ENCODE measurements around the gene CXCR5.

GRCh38 chr11:118892514-118892913, 8.8 kb downstream of the CXCR5 start:
- no peak for TF ChIP-seq ZNF384 (IDR thresholded peaks at IDR 0.05)
- TF ChIP-seq FOXM1 (IDR thresholded peaks at IDR 0.05; ENCODE audit: borderline replicate concordance), result no peak
- TF ChIP-seq FOXA1 (IDR thresholded peaks at IDR 0.05), result no peak
- no peak for TF ChIP-seq LEF1 (IDR thresholded peaks at IDR 0.05; ENCODE audit: borderline replicate concordance)
- no peak for TF ChIP-seq CTBP1 (IDR thresholded peaks at IDR 0.05; ENCODE audit: borderline replicate concordance)
- TF ChIP-seq FOXK2 (IDR thresholded peaks at IDR 0.05), result no peak
- no peak for TF ChIP-seq BHLHE40 (IDR thresholded peaks at IDR 0.05; ENCODE audit: borderline replicate concordance)
- TF ChIP-seq SP1 (IDR thresholded peaks at IDR 0.05), result no peak
- no peak for TF ChIP-seq L3MBTL2 (conservative IDR thresholded peaks at IDR 0.05)
- TF ChIP-seq ARNT (IDR thresholded peaks at IDR 0.05), result no peak

Data from HEK293T (cell line).